Dedifferentiated amniotic fluid mesenchymal stem cell (primary cell): Measurements from ENCODE around the gene NELFA.

ENCODE experiments used
- DNase-seq: peaks from one replicate; pipeline ENCODE4 v3.0.0-alpha.2; 2016; ENCODE audit errors: extremely low spot score

The NELFA gene

GRCh38 chr4:2008921-2009650 lies at the start of gene NELFA:
Gene NELFA, minus strand, starts transcription at chr4:2008974. Its CDS starts 15 bp downstream, at chr4:2008959.
- DNase-seq: peak; percentile 93

GRCh38 chr4:2057382-2058065 lies 48.8 kb upstream of the NELFA start:
- DNase-seq: no peak

DNA sequence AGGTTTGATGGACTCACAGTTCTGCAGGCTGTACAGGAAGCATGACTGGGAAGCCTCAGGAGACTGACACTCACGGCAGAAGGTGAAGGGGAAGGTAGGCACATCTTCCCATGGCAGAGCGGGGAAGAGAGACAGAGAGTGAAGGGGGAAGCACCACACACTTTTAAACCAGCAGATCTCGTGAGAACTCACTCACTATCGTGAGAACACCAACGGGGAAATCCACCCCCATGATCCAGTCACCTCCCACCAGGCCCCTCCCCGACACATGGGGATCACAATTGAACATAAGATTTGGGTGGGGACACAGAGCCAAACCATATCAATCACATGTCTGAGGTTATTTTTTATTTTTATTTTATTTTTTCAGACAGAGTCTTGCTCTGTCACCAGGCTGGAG lies 45.4 kb upstream of the NELFA start:
- DNase-seq: no peak

DNA sequence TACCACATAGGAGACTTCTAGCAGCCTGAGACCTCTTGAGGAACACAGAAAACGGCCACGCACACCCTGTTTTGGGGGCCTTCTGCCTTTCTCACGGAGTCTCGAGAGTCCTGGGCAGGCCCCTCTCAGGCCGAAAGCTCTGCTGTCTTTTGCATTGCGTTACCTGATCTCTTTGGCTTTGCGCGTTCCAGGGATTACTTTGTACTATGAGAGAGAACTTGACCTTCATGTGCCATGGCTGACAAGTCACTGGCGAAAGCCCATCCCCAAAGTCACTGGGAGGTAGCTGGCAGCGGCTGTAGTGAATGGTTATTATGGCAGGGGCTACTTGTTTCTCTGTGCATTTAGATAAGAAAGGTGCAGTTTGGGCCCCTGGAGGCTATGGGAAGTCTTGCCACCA lies 42.3 kb upstream of the NELFA start:
- DNase-seq: no peak

DNA sequence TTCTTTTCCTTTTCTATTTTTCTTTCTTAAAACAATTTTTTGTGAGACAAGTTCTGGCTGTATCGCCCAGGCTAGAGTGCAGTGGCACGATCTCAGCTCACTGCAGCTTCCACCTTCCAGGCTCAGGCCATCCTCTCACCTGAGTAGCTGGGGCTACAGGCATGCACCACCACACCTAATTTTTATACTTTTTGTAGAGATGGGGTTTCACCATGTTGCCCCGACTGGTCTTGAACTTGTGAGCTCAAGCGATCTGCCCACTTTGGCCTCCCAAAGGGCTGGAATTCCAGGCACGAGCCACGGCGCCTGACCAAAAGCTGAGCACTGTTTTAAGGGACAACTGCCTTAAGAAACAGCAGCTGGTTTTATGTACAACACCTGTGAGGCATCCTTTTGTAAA lies 41.0 kb upstream of the NELFA start:
- DNase-seq: no peak

DNA sequence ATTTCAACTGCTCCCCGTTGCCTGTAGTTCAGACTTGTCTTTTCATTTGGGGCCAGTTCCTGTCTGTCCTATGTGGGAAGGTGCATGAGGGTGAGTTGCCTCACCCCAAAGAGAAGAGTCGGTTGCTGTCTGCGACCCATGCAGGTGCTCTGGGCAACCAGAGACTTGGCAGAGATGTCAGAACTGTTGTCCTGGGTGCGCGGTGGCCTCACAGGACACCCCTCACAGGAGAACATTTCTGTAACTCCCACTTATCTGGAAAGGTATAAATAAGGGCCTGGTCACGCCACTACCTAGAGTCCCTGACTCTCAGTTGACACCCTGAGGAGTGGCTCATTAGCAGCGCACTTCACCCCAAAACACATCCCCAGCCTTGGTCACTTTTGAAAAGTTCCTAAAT lies 40.6 kb upstream of the NELFA start:
- DNase-seq: no peak

DNA sequence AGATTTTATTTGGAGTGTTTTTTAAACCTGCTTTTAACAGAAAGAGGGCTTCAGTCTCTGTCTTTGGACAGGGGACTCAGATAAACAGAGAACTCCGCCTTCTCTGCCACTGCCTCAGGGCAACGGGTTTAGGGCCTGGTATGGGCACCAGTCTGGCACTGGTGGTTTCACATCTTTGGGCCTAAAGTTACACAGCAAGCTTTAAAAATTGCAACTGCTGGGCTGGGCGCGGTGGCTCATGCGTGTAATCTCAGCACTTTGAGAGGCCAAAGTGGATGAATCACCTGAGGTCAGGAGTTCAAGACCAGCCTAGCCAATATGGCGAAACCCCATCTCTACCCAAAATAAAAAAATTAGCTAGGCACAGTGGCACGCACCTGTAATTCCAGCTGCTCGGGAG lies 40.1 kb upstream of the NELFA start:
- DNase-seq: no peak

- no peak for DNase-seq
These were observed 39.2 kb upstream of the NELFA start for GRCh38 chr4:2047781-2048581.

GRCh38 chr4:2047031-2047660 lies 38.4 kb upstream of the NELFA start:
- no peak for DNase-seq

DNA sequence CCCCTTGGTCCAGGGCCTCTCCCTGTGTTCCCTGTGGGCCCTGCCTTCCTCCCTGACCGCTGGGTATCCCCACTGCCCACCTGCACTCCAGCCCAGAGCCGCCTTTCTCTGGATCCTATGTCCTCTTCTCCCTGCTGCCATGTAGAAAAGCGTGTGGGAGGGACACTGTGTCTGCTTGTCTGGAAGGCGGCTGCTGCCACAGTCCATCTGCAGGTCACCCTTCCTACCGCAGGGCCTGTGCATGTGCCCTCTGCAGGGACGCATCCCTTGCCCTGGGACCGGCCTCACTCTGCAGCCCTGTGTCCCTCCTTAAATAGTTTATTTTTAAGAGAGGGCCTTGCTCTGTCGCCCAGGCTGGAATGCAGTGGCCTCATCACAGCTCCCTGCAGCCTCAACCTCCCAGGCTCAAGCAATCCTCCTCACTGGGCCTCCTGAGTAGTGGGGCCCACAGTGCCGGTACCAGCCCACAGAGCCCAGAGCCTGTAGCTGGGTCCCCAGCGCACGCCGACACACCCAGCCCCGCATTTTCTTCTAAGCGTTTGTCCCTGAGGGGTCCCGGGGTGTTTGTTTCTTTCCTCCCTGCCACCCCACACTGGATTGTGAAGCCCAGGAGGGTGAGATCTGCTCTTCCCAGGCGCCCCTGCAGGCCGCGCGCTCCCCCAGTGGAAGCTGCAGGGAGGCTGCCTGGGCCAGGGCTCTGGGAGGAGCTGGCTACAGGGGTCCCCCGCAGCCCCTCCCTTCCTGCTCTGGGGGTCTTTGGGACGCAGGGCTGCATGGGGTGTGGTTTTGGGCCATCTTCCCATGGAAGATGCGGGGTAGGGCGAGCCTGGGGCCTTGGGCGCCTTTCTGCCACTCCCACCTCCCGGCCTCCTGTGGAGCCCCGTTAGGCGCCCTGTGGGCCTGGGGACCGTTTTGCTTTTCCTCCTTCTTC lies 37.5 kb upstream of the NELFA start:
- no peak for DNase-seq

GRCh38 chr4:2045518-2045951 lies 36.8 kb upstream of the NELFA start:
- no peak for DNase-seq

- no peak for DNase-seq
These were observed 36.1 kb upstream of the NELFA start for GRCh38 chr4:2044542-2045517.

DNA sequence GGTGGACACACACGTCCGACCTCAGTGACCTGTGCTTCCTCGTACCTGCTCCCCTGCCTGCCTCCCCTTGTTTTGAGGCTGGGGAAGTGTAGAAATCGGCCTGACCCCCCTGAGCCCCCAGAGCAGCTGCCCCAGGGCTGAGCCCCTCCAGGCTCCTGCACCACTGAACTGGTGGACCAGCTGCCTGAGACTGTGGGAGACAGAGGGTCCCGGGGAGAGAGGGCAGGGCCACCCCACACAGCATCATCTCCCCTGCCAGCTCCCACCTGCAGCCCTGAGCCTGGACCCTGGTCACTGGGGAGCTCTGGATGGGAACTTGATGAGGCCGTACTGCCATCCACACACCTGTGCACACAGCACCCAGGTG lies 35.3 kb upstream of the NELFA start:
- DNase-seq: no peak

DNA sequence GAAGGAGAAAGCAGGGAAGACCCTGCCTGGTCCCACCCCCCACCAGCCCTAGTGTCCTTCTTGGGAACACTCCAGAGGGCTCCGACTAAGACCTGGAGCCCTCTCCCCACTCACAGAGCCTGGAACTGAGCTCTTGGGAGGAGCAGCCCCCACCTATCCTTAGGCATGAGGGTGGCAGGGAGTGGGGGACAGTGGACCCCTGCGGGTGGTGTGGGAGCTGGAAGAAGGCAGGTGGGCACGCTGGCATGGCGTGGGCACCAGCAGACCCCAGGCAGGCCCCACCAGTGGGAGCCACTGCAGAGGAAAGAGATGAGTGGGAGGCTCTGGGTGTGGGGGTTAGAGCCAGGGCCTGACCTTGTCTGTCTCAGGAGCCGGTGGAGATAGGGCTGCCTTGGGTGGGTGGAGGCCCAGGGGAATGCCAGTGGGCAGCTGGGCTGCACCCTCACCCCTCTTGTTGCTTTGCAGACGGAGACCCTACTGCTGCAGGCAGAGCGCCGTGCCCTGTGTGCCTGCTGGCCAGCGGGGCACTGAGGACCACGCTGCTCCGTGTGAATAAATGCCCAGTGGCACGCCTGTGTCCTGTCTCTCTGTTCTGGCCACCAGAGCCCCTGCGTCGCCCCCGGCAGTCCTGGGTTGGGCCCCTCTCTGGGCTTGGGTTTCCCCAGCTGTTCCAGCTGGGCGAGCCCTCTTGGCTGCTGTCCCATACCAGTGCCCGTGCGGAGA lies 34.8 kb upstream of the NELFA start:
- DNase-seq: no peak

- no peak for DNase-seq
These were observed 34.2 kb upstream of the NELFA start for GRCh38 chr4:2042947-2043395.

- DNase-seq: no peak
These were observed 33.6 kb upstream of the NELFA start for GRCh38 chr4:2042204-2042946.

- peak; percentile 54 for DNase-seq
These were observed 32.7 kb upstream of the NELFA start for GRCh38 chr4:2041239-2042130.
